ENCODE data around the gene SCYL2.

GRCh38 chr12:100360450-100360849 is 93.5 kb downstream of the SCYL2 start:
- no peak for TF ChIP-seq CTCF (tag by site-specific recombination; IDR thresholded peaks at IDR 0.05)
- TF ChIP-seq ZNF792 (tag by site-specific recombination; IDR thresholded peaks at IDR 0.05), result no peak
- no peak for TF ChIP-seq ZNF561 (tag by site-specific recombination; IDR thresholded peaks at IDR 0.05; ENCODE audit: borderline replicate concordance)

Measured in HEK293 (cell line).